ENCODE results near the gene SUMF1.

SUMF1 gene

GRCh38 chr3:4380013-4380412 lies 87.1 kb downstream of the SUMF1 start:
- Histone ChIP-seq H3K9me2 (replicated peaks; ENCODE audit: low read depth, low read length) (no peaks in the 10 kb centered on the region), H3K27me3 (ENCODE audit: insufficient read depth, low read length, poor library complexity, severe bottlenecking) (no peaks in the 10 kb centered on the region), H3K4me2 (ENCODE audit: low read depth, low read length, poor library complexity, severe bottlenecking) (no peak overlapping the region), H3K4me3 (ENCODE audit: low read length, poor library complexity, severe bottlenecking) (no peak overlapping the region), H3K79me2 (ENCODE audit: insufficient read depth, low read length) (no peaks in the 10 kb centered on the region), H2AFZ (ENCODE audit: low read length) (no peak overlapping the region), H3K4me1 (ENCODE audit: insufficient read depth, low read length, poor library complexity, severe bottlenecking) (peaks cover 11% of the 10 kb centered on the region), H3K36me3 (ENCODE audit: insufficient read depth, low read length) (no peaks in the 10 kb centered on the region), H3F3A (ENCODE audit: low read depth) (no peaks in the 10 kb centered on the region), H3K9me3 (ENCODE audit: insufficient read depth, low read depth, low read length) (no peaks in the 10 kb centered on the region), H4K20me1 (ENCODE audit: insufficient read depth, low read length, poor library complexity, severe bottlenecking) (no peaks in the 10 kb centered on the region), H3K9ac (ENCODE audit: low read depth, low read length, poor library complexity, severe bottlenecking) (no peak overlapping the region)
- TF ChIP-seq EZH2phosphoT487 (IDR thresholded peaks at IDR 0.05; ENCODE audit: borderline replicate concordance) (no peak), CTCF (conservative IDR thresholded peaks at IDR 0.05; ENCODE audit: low read length) (no peak)

GRCh38 chr3:4376499-4376898 lies 90.6 kb downstream of the SUMF1 start:
- H3K9ac ChIP-seq (ENCODE audit: low read depth, low read length, poor library complexity, severe bottlenecking): no peak overlapping the region
- H3K9me3 ChIP-seq (ENCODE audit: insufficient read depth, low read depth, low read length): peaks cover 13% of the 10 kb centered on the region; the same call in 1 of the 2 replicates
- H4K20me1 ChIP-seq (ENCODE audit: insufficient read depth, low read length, poor library complexity, severe bottlenecking): no peaks in the 10 kb centered on the region
- H3F3A ChIP-seq (ENCODE audit: low read depth): no peaks in the 10 kb centered on the region
- H3K4me3 ChIP-seq (ENCODE audit: low read length, poor library complexity, severe bottlenecking): no peak overlapping the region
- H3K36me3 ChIP-seq (ENCODE audit: insufficient read depth, low read length): no peaks in the 10 kb centered on the region
- no peak overlapping the region for H3K4me2 ChIP-seq (ENCODE audit: low read depth, low read length, poor library complexity, severe bottlenecking)
- no peak overlapping the region for H2AFZ ChIP-seq (ENCODE audit: low read length)
- no peaks in the 10 kb centered on the region for H3K79me2 ChIP-seq (ENCODE audit: insufficient read depth, low read length)
- no peaks in the 10 kb centered on the region for H3K4me1 ChIP-seq (ENCODE audit: insufficient read depth, low read length, poor library complexity, severe bottlenecking)
- TF ChIP-seq EZH2phosphoT487 (IDR thresholded peaks at IDR 0.05; ENCODE audit: borderline replicate concordance): no peak
- TF ChIP-seq CTCF (conservative IDR thresholded peaks at IDR 0.05; ENCODE audit: low read length): no peak
- no peaks in the 10 kb centered on the region for H3K27me3 ChIP-seq (ENCODE audit: insufficient read depth, low read length, poor library complexity, severe bottlenecking)
- H3K9me2 ChIP-seq (replicated peaks; ENCODE audit: low read depth, low read length): no peaks in the 10 kb centered on the region

GRCh38 chr3:4375911-4376310 lies 91.2 kb downstream of the SUMF1 start:
- Histone ChIP-seq H3K27me3 (ENCODE audit: insufficient read depth, low read length, poor library complexity, severe bottlenecking) (no peaks in the 10 kb centered on the region), H3K9me3 (ENCODE audit: insufficient read depth, low read depth, low read length) (peaks cover 13% of the 10 kb centered on the region; the same call in 1 of the 2 replicates), H3K36me3 (ENCODE audit: insufficient read depth, low read length) (no peaks in the 10 kb centered on the region), H3K79me2 (ENCODE audit: insufficient read depth, low read length) (no peaks in the 10 kb centered on the region), H3K9me2 (replicated peaks; ENCODE audit: low read depth, low read length) (no peaks in the 10 kb centered on the region), H2AFZ (ENCODE audit: low read length) (no peak overlapping the region), H4K20me1 (ENCODE audit: insufficient read depth, low read length, poor library complexity, severe bottlenecking) (no peaks in the 10 kb centered on the region), H3F3A (ENCODE audit: low read depth) (no peaks in the 10 kb centered on the region), H3K9ac (ENCODE audit: low read depth, low read length, poor library complexity, severe bottlenecking) (no peak overlapping the region), H3K4me1 (ENCODE audit: insufficient read depth, low read length, poor library complexity, severe bottlenecking) (no peaks in the 10 kb centered on the region), H3K4me3 (ENCODE audit: low read length, poor library complexity, severe bottlenecking) (no peak overlapping the region), H3K4me2 (ENCODE audit: low read depth, low read length, poor library complexity, severe bottlenecking) (no peak overlapping the region)
- no peak for TF ChIP-seq EZH2phosphoT487 (IDR thresholded peaks at IDR 0.05; ENCODE audit: borderline replicate concordance)

- H3F3A ChIP-seq (ENCODE audit: low read depth): no peaks in the 10 kb centered on the region
- no peak overlapping the region for H3K4me3 ChIP-seq (ENCODE audit: low read length, poor library complexity, severe bottlenecking)
- H3K36me3 ChIP-seq (ENCODE audit: insufficient read depth, low read length): no peaks in the 10 kb centered on the region
- no peak overlapping the region for H2AFZ ChIP-seq (ENCODE audit: low read length)
- H3K9me2 ChIP-seq (replicated peaks; ENCODE audit: low read depth, low read length): no peaks in the 10 kb centered on the region
- TF ChIP-seq CTCF (conservative IDR thresholded peaks at IDR 0.05; ENCODE audit: low read length) (no peak), EZH2phosphoT487 (IDR thresholded peaks at IDR 0.05; ENCODE audit: borderline replicate concordance) (no peak)
- H4K20me1 ChIP-seq (ENCODE audit: insufficient read depth, low read length, poor library complexity, severe bottlenecking): no peaks in the 10 kb centered on the region
- H3K27me3 ChIP-seq (ENCODE audit: insufficient read depth, low read length, poor library complexity, severe bottlenecking): no peaks in the 10 kb centered on the region
- peaks cover 13% of the 10 kb centered on the region; the same call in 1 of the 2 replicates for H3K9me3 ChIP-seq (ENCODE audit: insufficient read depth, low read depth, low read length)
- H3K79me2 ChIP-seq (ENCODE audit: insufficient read depth, low read length): no peaks in the 10 kb centered on the region
- H3K4me1 ChIP-seq (ENCODE audit: insufficient read depth, low read length, poor library complexity, severe bottlenecking): no peaks in the 10 kb centered on the region
- no peak overlapping the region for H3K4me2 ChIP-seq (ENCODE audit: low read depth, low read length, poor library complexity, severe bottlenecking)
- H3K9ac ChIP-seq (ENCODE audit: low read depth, low read length, poor library complexity, severe bottlenecking): no peak overlapping the region
These were observed 93.4 kb downstream of the SUMF1 start for GRCh38 chr3:4373669-4374068.
